Osteocyte (in vitro differentiated cells): Measurements from ENCODE around the gene IFT43. TPM values are rescaled to one million over a fixed set of nuclear protein-coding genes. Genes with fewer than 3 reads are reported as not detected.

Source experiments
- DNase-seq: peaks from one replicate; pipeline ENCODE4 v3.0.0; 2021; ENCODE audit warnings: mixed read lengths; ENCODE audit not compliant: unreplicated experiment; ENCODE audit errors: extremely low spot score
- H3K27ac Mint-ChIP-seq: one replicate; pipeline ENCODE4 v1.8.0; 2021; ENCODE audit warnings: mild to moderate bottlenecking, mixed read lengths; ENCODE audit not compliant: unreplicated experiment
- H3K27me3 Mint-ChIP-seq: one replicate; pipeline ENCODE4 v1.8.0; 2021; ENCODE audit warnings: mixed read lengths; ENCODE audit not compliant: unreplicated experiment
- H3K36me3 Mint-ChIP-seq: one replicate; pipeline ENCODE4 v1.8.0; 2021; ENCODE audit warnings: mixed read lengths; ENCODE audit not compliant: unreplicated experiment
- H3K4me1 Mint-ChIP-seq: one replicate; pipeline ENCODE4 v1.8.0; 2021; ENCODE audit warnings: mixed read lengths; ENCODE audit not compliant: unreplicated experiment
- H3K4me3 Mint-ChIP-seq: one replicate; pipeline ENCODE4 v1.8.0; 2021; ENCODE audit warnings: mild to moderate bottlenecking, moderate library complexity, mixed read lengths; ENCODE audit not compliant: unreplicated experiment
- H3K9me3 Mint-ChIP-seq: one replicate; pipeline ENCODE4 v1.8.0; 2021; ENCODE audit warnings: mixed read lengths; ENCODE audit not compliant: unreplicated experiment
- long read RNA-seq: library from polyadenylated mRNA; unstranded; transcript quantifications from one replicate; pipeline ENCODE4 v2.0.0, GENCODE V29; 2021
- total RNA-seq: library from RNA; stranded (reverse); gene quantifications from 2 replicates; pipeline ENCODE4 v1.2.1, GENCODE V29; 2021
- TF ChIP-seq, protein P1 (sequence below): fragments of 200-600 bp; sonication (generic); IDR thresholded peaks from 2 replicates; pipeline ENCODE4 v1.5.0; 2021; ENCODE audit warnings: antibody characterized with exemption, mild to moderate bottlenecking, moderate library complexity

IFT43 gene
- 29.0 and 33.0 TPM in 2 replicates for total RNA-seq
- long read RNA-seq, transcript IFT43-202 (9 exons, 833 nt), result major isoform, 18 of 45 reads
- long read RNA-seq, partial matches to known transcripts, result 11 of 45 reads
- long read RNA-seq, other reads (novel, unspliced or antisense), result 14 of 45 reads

- peak; percentile 91 for DNase-seq
- H3K36me3 Mint-ChIP-seq, result peaks cover 11% of the 10 kb centered on the region
- H3K27me3 Mint-ChIP-seq, result no peaks in the 10 kb centered on the region
- H3K4me1 Mint-ChIP-seq, result peaks cover 30% of the 10 kb centered on the region
- TF ChIP-seq, protein P1, sequence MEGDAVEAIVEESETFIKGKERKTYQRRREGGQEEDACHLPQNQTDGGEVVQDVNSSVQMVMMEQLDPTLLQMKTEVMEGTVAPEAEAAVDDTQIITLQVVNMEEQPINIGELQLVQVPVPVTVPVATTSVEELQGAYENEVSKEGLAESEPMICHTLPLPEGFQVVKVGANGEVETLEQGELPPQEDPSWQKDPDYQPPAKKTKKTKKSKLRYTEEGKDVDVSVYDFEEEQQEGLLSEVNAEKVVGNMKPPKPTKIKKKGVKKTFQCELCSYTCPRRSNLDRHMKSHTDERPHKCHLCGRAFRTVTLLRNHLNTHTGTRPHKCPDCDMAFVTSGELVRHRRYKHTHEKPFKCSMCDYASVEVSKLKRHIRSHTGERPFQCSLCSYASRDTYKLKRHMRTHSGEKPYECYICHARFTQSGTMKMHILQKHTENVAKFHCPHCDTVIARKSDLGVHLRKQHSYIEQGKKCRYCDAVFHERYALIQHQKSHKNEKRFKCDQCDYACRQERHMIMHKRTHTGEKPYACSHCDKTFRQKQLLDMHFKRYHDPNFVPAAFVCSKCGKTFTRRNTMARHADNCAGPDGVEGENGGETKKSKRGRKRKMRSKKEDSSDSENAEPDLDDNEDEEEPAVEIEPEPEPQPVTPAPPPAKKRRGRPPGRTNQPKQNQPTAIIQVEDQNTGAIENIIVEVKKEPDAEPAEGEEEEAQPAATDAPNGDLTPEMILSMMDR, result no peak
- H3K9me3 Mint-ChIP-seq, result no peaks in the 10 kb centered on the region
- peak within 1 kb of the TSS; percentile 87 for H3K27ac Mint-ChIP-seq
- peak within 1 kb of the TSS; percentile 92 for H3K4me3 Mint-ChIP-seq
These were observed at the start of gene IFT43 for GRCh38 chr14:75985618-75986438. Gene IFT43 (plus strand): TSS chr14:75985763. CDS start chr14:75985787, 24 bp downstream.

DNA sequence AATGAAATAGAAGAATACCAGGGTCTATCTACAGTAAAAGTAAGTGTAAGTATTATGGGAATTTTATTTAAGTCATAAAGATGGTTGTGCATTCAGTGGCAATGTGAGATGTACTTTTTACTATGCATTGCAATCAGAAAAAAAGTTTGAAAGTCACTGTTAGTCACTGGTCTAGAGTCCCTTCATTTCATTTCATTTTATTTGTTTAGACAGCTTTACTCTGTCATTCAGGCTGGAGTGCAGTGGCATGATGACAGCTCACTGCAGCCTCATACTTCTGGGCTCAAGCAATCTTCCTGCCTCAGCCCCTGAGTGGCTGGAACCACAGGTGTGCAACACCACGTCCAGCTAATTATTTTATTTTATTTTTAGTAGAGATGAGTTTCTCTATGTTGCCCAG is 46.4 kb upstream of the IFT43 start:
- no peak for DNase-seq
- Mint-ChIP-seq H3K4me1 (peaks cover 8% of the 10 kb centered on the region), H3K9me3 (no peaks in the 10 kb centered on the region), H3K27me3 (no peaks in the 10 kb centered on the region), H3K36me3 (peaks cover 9% of the 10 kb centered on the region), H3K27ac (no peak overlapping the region), H3K4me3 (no peak overlapping the region)
- TF ChIP-seq, protein P1, result no peak

GRCh38 chr14:75941030-75941429 is 44.5 kb upstream of the IFT43 start:
- TF ChIP-seq, protein P1, result no peak
- DNase-seq, result no peak
- H3K4me1 Mint-ChIP-seq, result peaks cover 17% of the 10 kb centered on the region

GRCh38 chr14:75944607-75945241 is 40.8 kb upstream of the IFT43 start:
- H3K27ac Mint-ChIP-seq, result no peak overlapping the region
- no peaks in the 10 kb centered on the region for H3K9me3 Mint-ChIP-seq
- H3K4me1 Mint-ChIP-seq, result peaks cover 23% of the 10 kb centered on the region
- H3K36me3 Mint-ChIP-seq, result peaks cover 10% of the 10 kb centered on the region
- no peak overlapping the region for H3K4me3 Mint-ChIP-seq
- H3K27me3 Mint-ChIP-seq, result no peaks in the 10 kb centered on the region
- DNase-seq, result no peak
- TF ChIP-seq, protein P1, result no peak

More at GRCh38 chr14:75941030-75941429, 44.5 kb upstream of the IFT43 start:
- no peaks in the 10 kb centered on the region for H3K9me3 Mint-ChIP-seq
- H3K27ac Mint-ChIP-seq, result peak overlapping the region; percentile 64
- H3K36me3 Mint-ChIP-seq, result peaks cover 10% of the 10 kb centered on the region
- no peaks in the 10 kb centered on the region for H3K27me3 Mint-ChIP-seq
- no peak overlapping the region for H3K4me3 Mint-ChIP-seq

GRCh38 chr14:75946785-75947184 is 38.8 kb upstream of the IFT43 start:
- Mint-ChIP-seq H3K4me1 (peaks cover 18% of the 10 kb centered on the region), H3K9me3 (no peaks in the 10 kb centered on the region), H3K4me3 (no peak overlapping the region), H3K27me3 (no peaks in the 10 kb centered on the region), H3K36me3 (peaks cover 10% of the 10 kb centered on the region), H3K27ac (no peak overlapping the region)
- TF ChIP-seq, protein P1, result no peak
- DNase-seq, result no peak
